WTC11 (cell line): ENCODE results near the gene MCMBP. TPM values are rescaled to one million over a fixed set of nuclear protein-coding genes. Genes with fewer than 3 reads are reported as not detected.

Source experiments
- ATAC-seq: fragments of 200-7000 bp; cut with Tn5 transposase; 2 replicates; pipeline ENCODE4 v1.10.0; 2021; ENCODE audit warnings: mild to moderate bottlenecking, moderate library complexity
- CTCF ChIA-PET: fragments of 300-600 bp; sonication (Branson Sonifier 250); formaldehyde crosslinking; loops from one replicate; lab custom pipeline; 2021; ENCODE audit warnings: antibody characterized with exemption; lab: Charles Lee
- POLR2A ChIA-PET: fragments of 350-600 bp; sonication (Branson Sonifier 250); formaldehyde crosslinking; loops from one replicate; lab custom pipeline; 2021; ENCODE audit warnings: antibody characterized with exemption; lab: Charles Lee
- DNase-seq: peaks from one replicate; pipeline ENCODE4 v3.0.0; 2021; ENCODE audit warnings: low spot score
- H3K27ac Mint-ChIP-seq: 2 replicates; pipeline ENCODE4 v1.8.0; 2021; ENCODE audit warnings: mixed read lengths
- H3K27me3 Mint-ChIP-seq: 2 replicates; pipeline ENCODE4 v1.8.0; 2021; ENCODE audit warnings: low read depth, mild to moderate bottlenecking, moderate library complexity, mixed read lengths
- H3K36me3 Mint-ChIP-seq: 2 replicates; pipeline ENCODE4 v1.8.0; 2021; ENCODE audit warnings: mixed read lengths
- H3K4me1 Mint-ChIP-seq: 2 replicates; pipeline ENCODE4 v1.8.0; 2022; ENCODE audit warnings: mixed read lengths
- H3K4me3 Mint-ChIP-seq: 2 replicates; pipeline ENCODE4 v1.8.0; 2021; ENCODE audit warnings: mild to moderate bottlenecking, moderate library complexity, mixed read lengths
- H3K9me3 Mint-ChIP-seq: 2 replicates; pipeline ENCODE4 v1.8.0; 2021; ENCODE audit warnings: mixed read lengths
- ARID4B ChIP-seq: sonication (generic); formaldehyde crosslinking; IDR thresholded peaks from 2 replicates; pipeline ENCODE4 v1.8.0; 2023; ENCODE audit warnings: missing genetic modification reagents, mild to moderate bottlenecking, borderline replicate concordance
- ATF1 ChIP-seq: sonication (generic); formaldehyde crosslinking; IDR thresholded peaks from 2 replicates; pipeline ENCODE4 v1.8.1; 2023; ENCODE audit warnings: mild to moderate bottlenecking, moderate library complexity, missing genetic modification reagents
- E2F5 ChIP-seq: sonication (generic); formaldehyde crosslinking; IDR thresholded peaks from 2 replicates; pipeline ENCODE4 v1.8.1; 2022; ENCODE audit warnings: mild to moderate bottlenecking, moderate library complexity, missing genetic modification reagents
- FOXP1 ChIP-seq: sonication (generic); formaldehyde crosslinking; IDR thresholded peaks from 2 replicates; pipeline ENCODE4 v1.8.0; 2022; ENCODE audit warnings: missing genetic modification reagents, mild to moderate bottlenecking, moderate library complexity, borderline replicate concordance
- FOXP4 ChIP-seq: sonication (generic); formaldehyde crosslinking; IDR thresholded peaks from 2 replicates; pipeline ENCODE4 v1.8.0; 2022; ENCODE audit warnings: mild to moderate bottlenecking, missing genetic modification reagents
- IRF1 ChIP-seq: sonication (generic); formaldehyde crosslinking; IDR thresholded peaks from 2 replicates; pipeline ENCODE4 v1.8.0; 2023; ENCODE audit warnings: missing genetic modification reagents
- MYBL2 ChIP-seq: sonication (generic); formaldehyde crosslinking; IDR thresholded peaks from 2 replicates; pipeline ENCODE4 v1.8.1; 2023; ENCODE audit warnings: mild to moderate bottlenecking, moderate library complexity, missing genetic modification reagents
- NFE2L1 ChIP-seq: sonication (generic); formaldehyde crosslinking; IDR thresholded peaks from 2 replicates; pipeline ENCODE4 v1.8.1; 2023; ENCODE audit warnings: missing genetic modification reagents
- RELA ChIP-seq: sonication (generic); formaldehyde crosslinking; IDR thresholded peaks from 2 replicates; pipeline ENCODE4 v1.8.1; 2022; ENCODE audit warnings: missing genetic modification reagents, mild to moderate bottlenecking, borderline replicate concordance
- RORB ChIP-seq: fragments of 250-450 bp; sonication (Bioruptor Pico); IDR thresholded peaks from 2 replicates; pipeline ENCODE4 v1.9.0; 2021; ENCODE audit warnings: mild to moderate bottlenecking
- SMAD3 ChIP-seq: sonication (generic); formaldehyde crosslinking; IDR thresholded peaks from 2 replicates; pipeline ENCODE4 v1.8.0; 2022; ENCODE audit warnings: missing genetic modification reagents, mild to moderate bottlenecking, borderline replicate concordance
- SP1 ChIP-seq: sonication (generic); formaldehyde crosslinking; conservative IDR thresholded peaks from 2 replicates; pipeline ENCODE4 v1.8.1; 2022; ENCODE audit warnings: missing genetic modification reagents
- TEAD4 ChIP-seq: sonication (generic); formaldehyde crosslinking; IDR thresholded peaks from 2 replicates; pipeline ENCODE4 v1.8.0; 2022; ENCODE audit warnings: mild to moderate bottlenecking, missing genetic modification reagents
- USF1 ChIP-seq: sonication (generic); formaldehyde crosslinking; IDR thresholded peaks from 2 replicates; pipeline ENCODE4 v1.8.0; 2022; ENCODE audit warnings: mild to moderate bottlenecking, missing genetic modification reagents
- ZBTB21 ChIP-seq: sonication (generic); formaldehyde crosslinking; IDR thresholded peaks from 2 replicates; pipeline ENCODE4 v1.8.1; 2023; ENCODE audit warnings: mild to moderate bottlenecking, missing genetic modification reagents, borderline replicate concordance
- ZMAT4 ChIP-seq: fragments of 250-450 bp; sonication (Bioruptor Pico); IDR thresholded peaks from 2 replicates; pipeline ENCODE4 v1.9.0; 2021; ENCODE audit warnings: mild to moderate bottlenecking
- ZNF263 ChIP-seq: sonication (generic); formaldehyde crosslinking; IDR thresholded peaks from 2 replicates; pipeline ENCODE4 v1.8.1; 2022; ENCODE audit warnings: low read depth, mild to moderate bottlenecking, moderate library complexity, missing genetic modification reagents
- ZNF281 ChIP-seq: sonication (generic); formaldehyde crosslinking; IDR thresholded peaks from 2 replicates; pipeline ENCODE4 v1.8.0; 2023; ENCODE audit warnings: mild to moderate bottlenecking, missing genetic modification reagents
- ZNF416 ChIP-seq: fragments of 250-450 bp; sonication (Bioruptor Pico); IDR thresholded peaks from 2 replicates; pipeline ENCODE4 v1.9.0; 2021; ENCODE audit warnings: mild to moderate bottlenecking, inconsistent platforms
- total RNA-seq: library from RNA; stranded (reverse); gene quantifications from 3 replicates; pipeline ENCODE4 v1.2.3, GENCODE V29; 2021
- TF ChIP-seq, protein P1 (sequence below): sonication (generic); formaldehyde crosslinking; IDR thresholded peaks from 2 replicates; pipeline ENCODE4 v1.8.0; 2022; ENCODE audit warnings: mild to moderate bottlenecking, missing genetic modification reagents
- TF ChIP-seq, protein P2 (sequence below): sonication (generic); formaldehyde crosslinking; IDR thresholded peaks from 2 replicates; pipeline ENCODE4 v1.8.1; 2023; ENCODE audit warnings: mild to moderate bottlenecking, missing genetic modification reagents, moderate library complexity

The MCMBP gene
- total RNA-seq, 1 experiment from 2014 or later: 64.7 TPM

GRCh38 chr10:119893074-119893473 lies 20.4 kb upstream of the MCMBP start (continued):
- TF ChIP-seq RELA (CRISPR knock-in tag): no peak
- no peak for TF ChIP-seq TEAD4 (CRISPR knock-in tag)
- no peak for TF ChIP-seq ZNF263 (CRISPR knock-in tag)
- no peak for TF ChIP-seq SMAD3 (CRISPR knock-in tag)
- TF ChIP-seq ATF1 (CRISPR knock-in tag): no peak
- no peak for TF ChIP-seq ZNF416 (CRISPR knock-in tag)
- no peak for TF ChIP-seq ZMAT4 (CRISPR knock-in tag)

DNA sequence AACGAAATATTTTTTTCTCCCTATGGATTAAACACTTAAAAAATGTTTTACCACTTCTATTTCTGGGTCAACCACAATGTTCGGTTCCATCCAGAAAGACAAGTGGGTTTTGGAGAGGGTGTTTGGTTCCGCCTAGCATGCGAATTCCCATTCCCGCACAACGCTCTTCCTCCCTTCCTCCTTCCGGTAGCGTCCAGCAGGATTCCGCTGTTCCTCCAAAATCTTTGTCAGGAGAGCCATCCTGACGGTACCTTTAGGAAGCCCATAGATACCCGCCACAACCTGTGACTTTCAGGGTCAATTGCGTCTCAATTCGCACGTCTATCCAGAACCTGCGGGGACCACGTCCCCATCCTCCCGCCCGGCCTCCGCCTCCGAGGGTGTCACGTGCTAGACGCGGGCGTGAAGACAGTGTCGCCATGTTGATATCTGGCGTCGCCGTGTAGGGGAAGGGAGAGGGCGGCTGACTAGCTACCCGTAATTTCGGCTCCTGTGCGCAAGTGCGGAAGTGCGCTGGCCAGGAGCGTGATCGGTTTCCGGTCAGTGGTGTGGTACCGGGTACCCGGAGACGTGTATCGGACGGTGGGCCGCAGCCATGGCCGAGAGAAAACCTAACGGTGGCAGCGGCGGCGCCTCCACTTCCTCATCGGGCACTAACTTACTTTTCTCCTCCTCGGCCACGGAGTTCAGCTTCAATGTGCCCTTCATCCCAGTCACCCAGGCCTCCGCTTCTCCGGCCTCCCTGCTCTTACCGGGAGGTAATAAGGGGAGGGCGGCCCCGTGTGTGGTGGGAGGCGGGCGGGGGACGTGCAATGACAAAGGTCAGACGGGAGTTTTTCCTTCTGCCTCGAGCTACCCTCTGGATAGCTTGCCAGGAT lies 19.8 kb upstream of the MCMBP start, which contains the start of gene SEC23IP:
TSS of gene SEC23IP (plus strand) at position 543 of the 878 bp plus-strand sequence. CDS start at position 596, 53 bp downstream.
- Mint-ChIP-seq H3K27me3 (peaks cover 5% of the 10 kb centered on the region; the same call in 1 of the 2 replicates), H3K27ac (peak within 1 kb of the TSS; percentile 96)
- TF ChIP-seq FOXP4 (CRISPR knock-in tag) (peak; percentile 85), ZBTB21 (CRISPR knock-in tag) (peak; percentile 81), NFE2L1 (CRISPR knock-in tag) (peak; percentile 85; the same call in 1 of the 2 replicates), ARID4B (CRISPR knock-in tag) (peak; percentile 35; the same call in 1 of the 2 replicates), USF1 (CRISPR knock-in tag) (peak; percentile 99), FOXP1 (CRISPR knock-in tag) (peak; percentile 70; the same call in 1 of the 2 replicates), E2F5 (CRISPR knock-in tag) (no peak), SP1 (CRISPR knock-in tag) (peak; percentile 91), IRF1 (CRISPR knock-in tag) (peak; percentile 52; the same call in 1 of the 2 replicates), RORB (CRISPR knock-in tag) (no peak), MYBL2 (peak; percentile 77; the same call in 1 of the 2 replicates), ZNF281 (peak; percentile 40; the same call in 1 of the 2 replicates)
- TF ChIP-seq, protein P1, sequence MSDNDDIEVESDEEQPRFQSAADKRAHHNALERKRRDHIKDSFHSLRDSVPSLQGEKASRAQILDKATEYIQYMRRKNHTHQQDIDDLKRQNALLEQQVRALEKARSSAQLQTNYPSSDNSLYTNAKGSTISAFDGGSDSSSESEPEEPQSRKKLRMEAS (CRISPR knock-in tag): peak; percentile 97
- TF ChIP-seq, protein P2, sequence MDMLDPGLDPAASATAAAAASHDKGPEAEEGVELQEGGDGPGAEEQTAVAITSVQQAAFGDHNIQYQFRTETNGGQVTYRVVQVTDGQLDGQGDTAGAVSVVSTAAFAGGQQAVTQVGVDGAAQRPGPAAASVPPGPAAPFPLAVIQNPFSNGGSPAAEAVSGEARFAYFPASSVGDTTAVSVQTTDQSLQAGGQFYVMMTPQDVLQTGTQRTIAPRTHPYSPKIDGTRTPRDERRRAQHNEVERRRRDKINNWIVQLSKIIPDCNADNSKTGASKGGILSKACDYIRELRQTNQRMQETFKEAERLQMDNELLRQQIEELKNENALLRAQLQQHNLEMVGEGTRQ (CRISPR knock-in tag): peak; percentile 99

More for the DNA sequence above, 19.8 kb upstream of the MCMBP start, which contains the start of gene SEC23IP:
- ChIA-PET CTCF (interaction anchor here (0.8 to 1.5 kb wide), 6 partner anchors 13 to 205 kb away, joined by 3 to 6 read pairs (median 4); partner anchors contain the start of gene MCMBP), POLR2A (interaction anchor here (1.0 to 2.0 kb wide), 4 partner anchors 19 to 167 kb away, joined by 3 to 8 read pairs (median 6); partner anchors contain the start of genes INPP5F and MCMBP)
- Mint-ChIP-seq H3K4me1 (peaks cover 22% of the 10 kb centered on the region), H3K36me3 (peaks cover 28% of the 10 kb centered on the region), H3K9me3 (peaks cover 12% of the 10 kb centered on the region), H3K4me3 (peak within 1 kb of the TSS; percentile 93)
- ATAC-seq (peak; percentile 96), DNase-seq (peak; percentile 92)
